AG04449 (cell line): ENCODE measurements around the gene ATPAF1.

Experiments used
- CTCF ChIA-PET: fragments of 350-600 bp; formaldehyde crosslinking; extraction: SDS; loops from one replicate; lab custom pipeline; 2021; ENCODE audit warnings: antibody characterized with exemption; lab: Yijun Ruan, JAX
- POLR2A ChIA-PET: fragments of 400-600, 350-600 bp; formaldehyde crosslinking; extraction: SDS; loops from one replicate; lab custom pipeline; 2020; ENCODE audit warnings: antibody characterized with exemption, inconsistent platforms; lab: Yijun Ruan, JAX
- DNase-seq: peaks from one replicate; pipeline ENCODE4 v3.0.0-alpha.2; 2010; ENCODE audit warnings: low read depth, low spot score
- H3K4me3 ChIP-seq: 2 replicates; pipeline ENCODE4 v1.5.1; 2011; ENCODE audit warnings: low read depth, mild to moderate bottlenecking, control low read depth, low read length
- TF ChIP-seq, protein P1 (sequence below): IDR thresholded peaks from one replicate; pipeline ENCODE4 v1.5.1; 2011; ENCODE audit warnings: mild to moderate bottlenecking, moderate library complexity, low read length, control low read depth, inconsistent platforms; ENCODE audit not compliant: insufficient read depth; ENCODE audit errors: missing control alignments

ATPAF1 gene

DNA sequence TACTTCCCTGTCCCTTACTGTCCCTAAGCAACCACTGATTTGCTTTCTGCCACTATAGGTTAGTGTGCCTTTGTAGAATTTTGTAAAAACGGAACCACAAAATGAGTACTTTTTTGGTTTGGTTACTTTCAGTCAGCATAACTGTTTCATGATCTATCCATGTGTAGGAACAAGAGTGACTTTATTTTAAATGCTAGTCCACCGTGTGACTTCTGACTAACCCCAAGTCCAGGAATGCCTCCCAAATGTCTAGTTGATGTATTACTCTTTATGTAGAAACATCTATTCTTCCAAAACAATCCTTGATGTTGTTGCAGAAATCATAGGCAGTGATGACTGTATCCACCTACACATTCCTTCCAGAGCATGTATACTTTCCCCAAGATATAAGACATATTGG, 21.3 kb downstream of the ATPAF1 start:
- H3K4me3 ChIP-seq = no peak overlapping the region
- TF ChIP-seq, protein P1, sequence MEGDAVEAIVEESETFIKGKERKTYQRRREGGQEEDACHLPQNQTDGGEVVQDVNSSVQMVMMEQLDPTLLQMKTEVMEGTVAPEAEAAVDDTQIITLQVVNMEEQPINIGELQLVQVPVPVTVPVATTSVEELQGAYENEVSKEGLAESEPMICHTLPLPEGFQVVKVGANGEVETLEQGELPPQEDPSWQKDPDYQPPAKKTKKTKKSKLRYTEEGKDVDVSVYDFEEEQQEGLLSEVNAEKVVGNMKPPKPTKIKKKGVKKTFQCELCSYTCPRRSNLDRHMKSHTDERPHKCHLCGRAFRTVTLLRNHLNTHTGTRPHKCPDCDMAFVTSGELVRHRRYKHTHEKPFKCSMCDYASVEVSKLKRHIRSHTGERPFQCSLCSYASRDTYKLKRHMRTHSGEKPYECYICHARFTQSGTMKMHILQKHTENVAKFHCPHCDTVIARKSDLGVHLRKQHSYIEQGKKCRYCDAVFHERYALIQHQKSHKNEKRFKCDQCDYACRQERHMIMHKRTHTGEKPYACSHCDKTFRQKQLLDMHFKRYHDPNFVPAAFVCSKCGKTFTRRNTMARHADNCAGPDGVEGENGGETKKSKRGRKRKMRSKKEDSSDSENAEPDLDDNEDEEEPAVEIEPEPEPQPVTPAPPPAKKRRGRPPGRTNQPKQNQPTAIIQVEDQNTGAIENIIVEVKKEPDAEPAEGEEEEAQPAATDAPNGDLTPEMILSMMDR = no peak
- ChIA-PET POLR2A (no interaction called here), CTCF (no interaction called here)
- no peak for DNase-seq

DNA sequence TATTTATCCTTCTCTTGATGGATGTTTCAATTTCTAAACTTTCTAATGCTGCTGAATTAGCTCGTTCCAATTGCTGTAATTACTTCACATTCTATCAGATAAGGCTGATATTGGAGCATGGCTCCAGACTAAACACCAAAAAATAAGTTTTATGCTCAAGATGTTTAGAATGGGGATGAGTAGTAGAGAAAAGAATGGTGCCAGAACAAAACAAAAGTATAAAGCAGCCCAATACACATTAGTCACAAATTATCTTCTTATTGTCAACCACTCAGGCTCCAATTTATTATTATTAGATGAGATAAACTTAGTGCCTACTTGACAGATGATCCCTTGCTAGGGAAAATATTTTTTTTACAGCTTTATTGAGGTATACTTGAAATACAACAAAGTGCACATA, 21.8 kb downstream of the ATPAF1 start:
- no peak for DNase-seq
- TF ChIP-seq, protein P1 = no peak
- ChIA-PET POLR2A (no interaction called here), CTCF (no interaction called here)
- no peak overlapping the region for H3K4me3 ChIP-seq

DNA sequence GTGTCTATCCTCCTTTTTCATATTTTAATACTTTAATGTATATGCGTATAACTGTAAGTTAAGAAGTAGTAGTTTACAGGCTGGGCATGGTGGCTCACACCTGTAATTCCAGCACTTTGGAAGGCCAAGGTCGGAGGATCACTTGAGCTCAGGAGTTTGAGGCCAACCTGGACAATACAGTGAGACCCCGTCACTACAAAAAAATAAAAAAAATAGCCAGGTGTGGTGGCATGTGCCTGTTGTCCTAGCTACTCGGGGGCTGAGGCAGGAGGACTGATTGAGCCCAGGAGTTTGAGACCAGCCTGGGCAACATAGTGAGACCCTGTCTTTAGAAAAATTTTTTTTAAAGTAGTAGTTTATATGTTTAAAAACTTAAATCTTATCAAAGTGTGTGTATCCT, 22.3 kb downstream of the ATPAF1 start:
- POLR2A ChIA-PET = no interaction called here
- H3K4me3 ChIP-seq = no peak overlapping the region
- CTCF ChIA-PET = no interaction called here
- no peak for DNase-seq
- TF ChIP-seq, protein P1 = no peak

DNA sequence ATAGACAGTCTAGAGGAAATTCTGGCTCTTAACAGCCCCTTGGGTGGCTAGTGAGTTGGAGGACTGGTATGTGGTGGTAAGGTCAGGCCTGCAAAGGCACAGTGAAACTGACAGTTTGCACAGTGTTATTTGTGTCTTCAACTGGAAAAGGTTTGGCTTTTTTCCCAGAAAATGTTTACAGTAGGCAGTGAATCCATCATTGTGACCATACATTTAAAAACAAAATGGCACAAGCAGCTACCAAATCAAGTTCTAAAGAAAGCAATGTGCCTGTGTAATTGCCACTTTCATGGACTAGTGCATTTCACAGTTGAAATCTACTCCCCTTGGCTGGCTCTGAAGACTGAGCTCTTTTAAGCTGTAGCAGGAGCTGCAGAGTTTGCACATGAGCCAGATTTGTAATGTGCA, 24.8 kb downstream of the ATPAF1 start:
- ChIA-PET POLR2A (no interaction called here), CTCF (interaction anchor here (1.1 to 1.8 kb wide), 3 partner anchors 9 to 82 kb away, joined by 3 to 4 read pairs (median 3); no protein-coding TSS in a partner anchor)
- TF ChIP-seq, protein P1 = no peak
- no peak overlapping the region for H3K4me3 ChIP-seq
- peak; percentile 83 for DNase-seq

DNA sequence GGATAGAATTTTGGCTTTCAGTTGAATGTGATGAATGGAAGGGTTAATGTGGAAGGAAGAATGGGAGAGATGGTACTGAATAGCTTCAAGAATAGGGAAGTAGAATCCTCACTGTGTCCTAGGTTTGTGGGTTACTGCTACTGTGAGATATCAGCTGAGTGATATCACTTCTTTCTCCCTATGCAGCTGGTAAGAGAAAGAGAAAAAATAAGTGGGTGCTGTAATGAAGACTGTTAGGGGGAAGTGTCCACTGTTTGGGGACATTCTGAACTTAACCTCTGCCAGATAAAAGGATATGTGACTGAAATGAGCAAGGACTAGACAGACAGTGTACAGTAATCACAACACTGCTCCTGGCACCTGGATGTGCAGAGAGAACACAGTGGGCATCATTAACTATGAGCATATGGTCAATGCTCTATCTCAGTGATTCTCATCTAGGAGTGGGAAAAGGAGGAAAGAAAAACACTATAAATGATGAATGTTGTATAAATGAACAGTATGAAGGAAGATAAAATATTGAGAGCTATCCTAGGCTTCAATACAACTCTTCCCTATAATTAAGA, 26.0 kb downstream of the ATPAF1 start:
- DNase-seq = no peak
- ChIA-PET CTCF (interaction anchor here (0.7 to 0.9 kb wide), 3 partner anchors 12 to 550 kb away, joined by 3 to 4 read pairs (median 3); no protein-coding TSS in a partner anchor), POLR2A (no interaction called here)
- no peak overlapping the region for H3K4me3 ChIP-seq
- TF ChIP-seq, protein P1 = no peak

DNA sequence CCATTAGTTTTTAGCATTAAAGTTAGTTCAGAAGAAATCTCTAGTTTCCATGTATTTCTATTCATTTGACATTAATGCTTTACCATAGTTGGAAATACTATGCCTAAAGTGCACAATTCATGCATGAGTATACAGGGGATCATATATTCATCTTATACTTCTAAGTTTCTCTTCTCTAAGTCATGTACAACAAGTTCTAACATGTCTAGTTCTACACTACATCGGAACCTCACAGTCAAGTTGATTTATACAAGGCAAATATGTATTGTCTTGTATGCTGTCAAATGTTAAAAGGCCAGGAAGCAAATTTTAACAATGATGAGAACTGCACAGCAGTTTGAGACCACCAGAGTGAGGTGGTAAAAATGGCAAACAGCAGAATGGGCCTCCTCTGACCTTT, 28.6 kb downstream of the ATPAF1 start:
- no peak for DNase-seq
- TF ChIP-seq, protein P1 = no peak
- H3K4me3 ChIP-seq = no peak overlapping the region
- ChIA-PET CTCF (no interaction called here), POLR2A (no interaction called here)
